NCI-H460 (cell line): ENCODE measurements around the gene ENO1. TPM values are rescaled to one million over a fixed set of nuclear protein-coding genes. Genes with fewer than 3 reads are reported as not detected.
"Not testable (repeated sequence)": the region's sequence is repeated elsewhere in the genome, so short reads cannot be mapped to it uniquely, and the experiment has no call there.

Experiments used
- DNase-seq: peaks from one replicate; pipeline ENCODE4 v3.0.0-alpha.2; 2016; ENCODE audit warnings: low read depth; ENCODE audit errors: extremely low read depth
- total RNA-seq: library from RNA; depleted of rRNA; stranded (reverse); fragments of >200 nt; shearing (Covaris generic); gene quantifications from 2 replicates; pipeline ENCODE4 v1.2.3, GENCODE V29; 2014

ENO1 gene
- total RNA-seq, 1 experiment from 2014 or later = 3,383 TPM

GRCh38 chr1:8897505-8897904 is 19.0 kb upstream of the ENO1 start:
- DNase-seq = not testable (repeated sequence)

GRCh38 chr1:8896775-8897174 is 18.3 kb upstream of the ENO1 start:
- not testable (repeated sequence) for DNase-seq

GRCh38 chr1:8892026-8892425 is 13.5 kb upstream of the ENO1 start:
- no peak for DNase-seq

- no peak for DNase-seq
These were observed 12.9 kb upstream of the ENO1 start for GRCh38 chr1:8891401-8891800.

GRCh38 chr1:8889925-8890785 is 11.7 kb upstream of the ENO1 start:
- peak; percentile 83 for DNase-seq

- no peak for DNase-seq
These were observed 10.8 kb upstream of the ENO1 start for GRCh38 chr1:8889103-8889846.

GRCh38 chr1:8886589-8886988 is 8.1 kb upstream of the ENO1 start:
- no peak for DNase-seq

GRCh38 chr1:8886031-8886524 is 7.6 kb upstream of the ENO1 start:
- DNase-seq = not testable (repeated sequence)

GRCh38 chr1:8884105-8884504 is 5.6 kb upstream of the ENO1 start:
- not testable (repeated sequence) for DNase-seq

- no peak for DNase-seq
These were observed 5.0 kb upstream of the ENO1 start for GRCh38 chr1:8883491-8883890.

GRCh38 chr1:8879922-8880676 is 1.6 kb upstream of the ENO1 start:
- DNase-seq = peak; percentile 76

- peak; percentile 81 for DNase-seq
These were observed 1.0 kb upstream of the ENO1 start for GRCh38 chr1:8879464-8879921.

- DNase-seq = peak; percentile 91
These were observed 395 bp upstream of the ENO1 start for GRCh38 chr1:8878698-8879463.

GRCh38 chr1:8876087-8876486 is 2.4 kb downstream of the ENO1 start:
- DNase-seq = no peak

GRCh38 chr1:8875216-8875861 is 3.1 kb downstream of the ENO1 start:
- no peak for DNase-seq

- DNase-seq = no peak
These were observed 4.0 kb downstream of the ENO1 start for GRCh38 chr1:8874230-8875201.

- DNase-seq = peak; percentile 94
These were observed 4.8 kb downstream of the ENO1 start for GRCh38 chr1:8873506-8874229.

GRCh38 chr1:8873001-8873400 is 5.5 kb downstream of the ENO1 start:
- no peak for DNase-seq
